K562 (cell line): ENCODE measurements around the gene NAT8L. TPM values are rescaled to one million over a fixed set of nuclear protein-coding genes. Genes with fewer than 3 reads are reported as not detected.

Experiments used
- ATAC-seq: fragments of 200-7000 bp; cut with Tn5 transposase; 3 replicates; pipeline ENCODE4 v1.9.1; 2020; ENCODE audit warnings: moderate library complexity
- BruUV-seq: library from RNA; stranded (reverse); fragments of 400-500 nt; replicated peaks from 2 replicates; lab custom pipeline; 2021; lab: Mats Ljungman, UMichigan
- CTCF ChIA-PET: fragments of 300-600 bp; formaldehyde crosslinking; extraction: SDS; loops from one replicate; lab custom pipeline; 2021; ENCODE audit warnings: low intra/inter-chr PET ratio; lab: Yijun Ruan, JAX
- POLR2A ChIA-PET: fragments of 300-600, 350-650 bp; sonication (Branson Sonifier 250); formaldehyde crosslinking; extraction: SDS; loops from one replicate; lab custom pipeline; 2021; ENCODE audit warnings: antibody characterized with exemption, inconsistent platforms; lab: Yijun Ruan, JAX
- DNase-seq, 4 experiments: peaks; one replicate each; pipeline versions ENCODE4 v3.0.0 to v3.0.0-alpha.2; 2011 to 2018; ENCODE audit warnings: low spot score in 3 of 4, mixed read lengths in 3 of 4; ENCODE audit errors: extremely low read depth in 1 of 4
- FAIRE-seq: peaks from 2 replicates; lab custom pipeline; 2011; peaks lifted over from hg19 to GRCh38; lab: Jason Lieb, UNC
- H2AFZ ChIP-seq: 2 replicates; pipeline ENCODE4 v1.6.0; 2011; ENCODE audit warnings: low read depth, low read length, control low read depth, inconsistent platforms
- H3K27ac ChIP-seq: fragments of 200-600 bp; 3 replicates; pipeline ENCODE4 v1.8.0; 2011; ENCODE audit warnings: low read depth, mild to moderate bottlenecking, control low read depth, inconsistent platforms, low read length, moderate library complexity, mixed read lengths; ENCODE audit errors: extremely low read depth
- H3K27me3 ChIP-seq, 2 experiments: fragments of 300-600 bp in 1 of 2; 2 replicates in 1 of 2; 3 replicates in 1 of 2; pipeline versions ENCODE4 v1.6.0 to v1.8.0; 2011; ENCODE audit warnings: inconsistent platforms in 2 of 2, low read length in 2 of 2, mild to moderate bottlenecking in 1 of 2, mixed read lengths in 1 of 2, moderate library complexity in 1 of 2; ENCODE audit not compliant: control insufficient read depth in 2 of 2, insufficient read depth in 2 of 2
- H3K36me3 ChIP-seq: fragments of 300-600 bp; 3 replicates; pipeline ENCODE4 v1.8.0; 2011; ENCODE audit warnings: mild to moderate bottlenecking, low read length, inconsistent platforms; ENCODE audit not compliant: control insufficient read depth, insufficient read depth
- H3K4me1 ChIP-seq, 2 experiments: fragments of 200-600 bp in 1 of 2; replicated peaks in 1 of 2; 2 replicates in 1 of 2; 3 replicates in 1 of 2; pipeline versions ENCODE4 v1.5.1 to v1.8.0; 2011; ENCODE audit warnings: inconsistent platforms in 2 of 2, low read length in 2 of 2, mild to moderate bottlenecking in 1 of 2, mixed read lengths in 1 of 2, moderate library complexity in 1 of 2; ENCODE audit not compliant: control insufficient read depth in 2 of 2, insufficient read depth in 2 of 2
- H3K4me2 ChIP-seq: 2 replicates; pipeline ENCODE4 v1.6.1; 2011; ENCODE audit warnings: low read length, control low read depth, inconsistent platforms, mixed read lengths; ENCODE audit not compliant: insufficient read depth
- H3K4me3 ChIP-seq: fragments of 200-600 bp; sonication (generic), shearing (Covaris generic); 2 replicates; pipeline ENCODE4 v1.5.1; 2016; ENCODE audit warnings: control low read depth, inconsistent platforms
- H3K79me2 ChIP-seq: fragments of 200-600 bp; 3 replicates; pipeline ENCODE4 v1.8.0; 2011; ENCODE audit warnings: low read length, inconsistent platforms; ENCODE audit not compliant: control insufficient read depth, insufficient read depth
- H3K9ac ChIP-seq, 2 experiments: 2 replicates each; pipeline versions ENCODE4 v1.6.0 to v1.6.1; 2011; ENCODE audit warnings: low read depth in 2 of 2, low read length in 2 of 2, control low read depth in 1 of 2, inconsistent platforms in 1 of 2, mild to moderate bottlenecking in 1 of 2, mixed read lengths in 1 of 2; ENCODE audit not compliant: insufficient read depth in 1 of 2
- H3K9me1 ChIP-seq: one replicate; pipeline ENCODE4 v1.6.0; 2011; ENCODE audit warnings: inconsistent platforms, mild to moderate bottlenecking, low read length, moderate library complexity; ENCODE audit not compliant: control insufficient read depth, insufficient read depth
- H3K9me3 ChIP-seq: replicated peaks from 2 replicates; pipeline ENCODE4 v1.5.1; 2011; ENCODE audit warnings: low read depth, low read length, inconsistent platforms; ENCODE audit not compliant: control insufficient read depth, insufficient read depth
- H4K20me1 ChIP-seq: replicated peaks from 2 replicates; pipeline ENCODE4 v1.6.1; 2011; ENCODE audit warnings: low read length, inconsistent platforms, mixed read lengths; ENCODE audit not compliant: control insufficient read depth, insufficient read depth
- ARID3A ChIP-seq: IDR thresholded peaks from 2 replicates; pipeline ENCODE4 v1.6.1; 2012; ENCODE audit warnings: low read depth, low read length, improper control_type of control experiment, borderline replicate concordance
- CBX2 ChIP-seq: fragments of 200-600 bp; sonication (generic); IDR thresholded peaks from one replicate; pipeline ENCODE4 v1.6.1; 2012; ENCODE audit warnings: mild to moderate bottlenecking, low read length, inconsistent platforms; ENCODE audit not compliant: insufficient read depth, poor library complexity, severe bottlenecking
- GATAD2B ChIP-seq: fragments of 450-650 bp; IDR thresholded peaks from 2 replicates; pipeline ENCODE4 v1.6.1; 2017; ENCODE audit warnings: mild to moderate bottlenecking, borderline replicate concordance
- RAD51 ChIP-seq: fragments of 450-650 bp; IDR thresholded peaks from 2 replicates; pipeline ENCODE4 v1.7.1; 2016; ENCODE audit warnings: low read depth, mild to moderate bottlenecking, borderline replicate concordance
- U2AF1 ChIP-seq: fragments of 200-400 bp; formaldehyde crosslinking; optimal IDR thresholded peaks from 2 replicates; pipeline ENCODE3; 2017; ENCODE audit warnings: mild to moderate bottlenecking, low read depth, low read length, moderate library complexity
- ZBTB49 ChIP-seq: sonication (generic); formaldehyde crosslinking; IDR thresholded peaks from 2 replicates; pipeline ENCODE4 v1.8.0; 2022; ENCODE audit warnings: missing genetic modification reagents, mild to moderate bottlenecking, borderline replicate concordance
- ZNF324 ChIP-seq: fragments of 250-450 bp; sonication (Bioruptor Pico); IDR thresholded peaks from 2 replicates; pipeline ENCODE4 v1.4.0; 2020; ENCODE audit warnings: mild to moderate bottlenecking
- ZNF431 ChIP-seq: sonication (generic); formaldehyde crosslinking; IDR thresholded peaks from 2 replicates; pipeline ENCODE4 v1.8.0; 2022; ENCODE audit warnings: mild to moderate bottlenecking, missing genetic modification reagents
- WGBS: fragments of 100-300 bp; shearing (Covaris generic); methylation state at CpG from one replicate; pipeline ENCODE4 v1.1.6; 2016; ENCODE audit warnings: low coverage, mixed read lengths; ENCODE audit not compliant: insufficient coverage; ENCODE audit errors: missing lambda C conversion rate; 5-methylcytosine and 5-hydroxymethylcytosine counted together
- in situ Hi-C: fragments of 300-500 bp; cut with MboI; formaldehyde crosslinking; loops from 4 replicates; pipeline ENCODE4 v1.15.0; 2018; ENCODE audit warnings: inconsistent platforms, mixed read lengths
- intact Hi-C: fragments of 100-400 bp; cut with micrococcal nuclease; formaldehyde crosslinking; loops from 2 replicates; pipeline ENCODE4 v1.14.2; 2022
- polyA plus RNA-seq, 8 experiments: library from polyadenylated mRNA; depleted of rRNA in 4 of 8; stranded (reverse) in 5 of 8; unstranded in 3 of 8; fragments of >200 nt; fragmentation: Nextera tagmentation in 2 of 8; fragmentation: Illumina TruSeq in 1 of 8; extraction: Ambion mirVana in 2 of 8; extraction: Trizol in 1 of 8; gene quantifications; 2 replicates each; pipeline versions ENCODE4 v1.2.1 to v1.2.3, GENCODE V29; 2011 to 2014; ENCODE audit warnings: inconsistent platforms in 1 of 8, missing spikeins in 1 of 8
- total RNA-seq, 7 experiments: library from RNA; depleted of rRNA in 6 of 7; stranded (reverse); fragments of >200 nt in 6 of 7; fragmentation: Illumina TruSeq in 2 of 7; extraction: Trizol in 2 of 7; gene quantifications; 2 replicates each; pipeline versions ENCODE4 v1.2.1 to v1.2.3, GENCODE V29; 2011 to 2021; ENCODE audit warnings: low replicate concordance in 1 of 7
- TF ChIP-seq, protein P1 (sequence below): fragments of 250-450 bp; sonication (Bioruptor Pico); IDR thresholded peaks from 2 replicates; pipeline ENCODE4 v1.4.0; 2020; ENCODE audit warnings: mild to moderate bottlenecking
- TF ChIP-seq, protein P2 (sequence below): IDR thresholded peaks from 3 replicates; pipeline ENCODE4 v1.6.1; 2011; ENCODE audit warnings: borderline replicate concordance, mild to moderate bottlenecking; ENCODE audit not compliant: insufficient read length, insufficient read depth

NAT8L gene
- total and polyA plus RNA-seq, 9 of the 15 experiments (the other 6 are each of a cell fraction or from before 2014, with no cell fraction given): 0.06 to 11.0 (median 1.5) TPM

- BruUV-seq: no TSS peak
- 52% methylated on average over 10 of the region's 11 CpGs for WGBS
- TF ChIP-seq, protein P1, sequence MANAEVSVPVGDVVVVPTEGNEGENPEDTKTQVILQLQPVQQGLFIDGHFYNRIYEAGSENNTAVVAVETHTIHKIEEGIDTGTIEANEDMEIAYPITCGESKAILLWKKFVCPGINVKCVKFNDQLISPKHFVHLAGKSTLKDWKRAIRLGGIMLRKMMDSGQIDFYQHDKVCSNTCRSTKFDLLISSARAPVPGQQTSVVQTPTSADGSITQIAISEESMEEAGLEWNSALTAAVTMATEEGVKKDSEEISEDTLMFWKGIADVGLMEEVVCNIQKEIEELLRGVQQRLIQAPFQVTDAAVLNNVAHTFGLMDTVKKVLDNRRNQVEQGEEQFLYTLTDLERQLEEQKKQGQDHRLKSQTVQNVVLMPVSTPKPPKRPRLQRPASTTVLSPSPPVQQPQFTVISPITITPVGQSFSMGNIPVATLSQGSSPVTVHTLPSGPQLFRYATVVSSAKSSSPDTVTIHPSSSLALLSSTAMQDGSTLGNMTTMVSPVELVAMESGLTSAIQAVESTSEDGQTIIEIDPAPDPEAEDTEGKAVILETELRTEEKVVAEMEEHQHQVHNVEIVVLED (CRISPR knock-in tag): no peak
- TF ChIP-seq ZBTB49 (CRISPR knock-in tag) (no peak), CBX2 (no peak), ZNF324 (CRISPR knock-in tag) (no peak), RAD51 (no peak), ZNF431 (no peak), U2AF1 (no peak), GATAD2B (no peak), ARID3A (no peak)
- TF ChIP-seq, protein P2, sequence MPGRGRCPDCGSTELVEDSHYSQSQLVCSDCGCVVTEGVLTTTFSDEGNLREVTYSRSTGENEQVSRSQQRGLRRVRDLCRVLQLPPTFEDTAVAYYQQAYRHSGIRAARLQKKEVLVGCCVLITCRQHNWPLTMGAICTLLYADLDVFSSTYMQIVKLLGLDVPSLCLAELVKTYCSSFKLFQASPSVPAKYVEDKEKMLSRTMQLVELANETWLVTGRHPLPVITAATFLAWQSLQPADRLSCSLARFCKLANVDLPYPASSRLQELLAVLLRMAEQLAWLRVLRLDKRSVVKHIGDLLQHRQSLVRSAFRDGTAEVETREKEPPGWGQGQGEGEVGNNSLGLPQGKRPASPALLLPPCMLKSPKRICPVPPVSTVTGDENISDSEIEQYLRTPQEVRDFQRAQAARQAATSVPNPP: no peak
Measured at GRCh38 chr4:2068566-2068965, 9.4 kb downstream of the NAT8L start.

More at GRCh38 chr4:2068566-2068965, 9.4 kb downstream of the NAT8L start:
- in situ Hi-C loops (no loop called here), intact Hi-C loops (no loop called here)
- no peaks in the 10 kb centered on the region; a peak in 1 of 5 replicates for H3K27me3 ChIP-seq
- ATAC-seq: no peak
- no peak overlapping the region for H3K9ac ChIP-seq
- H3K4me2 ChIP-seq: no peak overlapping the region
- H3K27ac ChIP-seq: no peak overlapping the region
- H4K20me1 ChIP-seq: no peaks in the 10 kb centered on the region
- ChIA-PET CTCF (no interaction called here), POLR2A (no interaction called here)
- H3K4me3 ChIP-seq: no peak overlapping the region
- H3K9me3 ChIP-seq: no peaks in the 10 kb centered on the region
- peaks cover 5 to 82% of the 10 kb centered on the region in 2 experiments; a peak in 3 of 5 replicates for H3K4me1 ChIP-seq
- peaks cover 3% of the 10 kb centered on the region; the same call in 1 of the 3 replicates for H3K36me3 ChIP-seq
- H3K9me1 ChIP-seq: no peaks in the 10 kb centered on the region
- DNase-seq: no peak
- FAIRE-seq: no peak
- H2AFZ ChIP-seq: no peak overlapping the region
- H3K79me2 ChIP-seq: no peaks in the 10 kb centered on the region
